Thyroid gland (tissue), 4 donors: ENCODE results near the gene ZIC5.

Experiments used
- CTCF ChIP-seq, 6 experiments: fragments of 200-600 bp in 3 of 6; fragments of 450-650 bp in 3 of 6; sonication (generic) in 3 of 6; IDR thresholded peaks; one replicate each; pipeline ENCODE4 v1.5.1; 2016 to 2019; ENCODE audit warnings: antibody characterized with exemption in 6 of 6, mild to moderate bottlenecking in 2 of 6, inconsistent platforms in 1 of 6, moderate library complexity in 1 of 6
- POLR2A ChIP-seq, 2 donors: fragments of 450-650 bp; IDR thresholded peaks; one replicate each; pipeline ENCODE4 v1.6.1; 2017; ENCODE audit warnings: antibody characterized with exemption in 2 of 2, mild to moderate bottlenecking in 2 of 2, moderate library complexity in 1 of 2

- no peak for TF ChIP-seq CTCF (IDR thresholded peaks at IDR 0.05)
- no peak for TF ChIP-seq POLR2A (IDR thresholded peaks at IDR 0.05)
Observed at GRCh38 chr13:99994638-99995020, 23.1 kb upstream of the ZIC5 start.
